Fibroblast of upper back skin (primary cell): ENCODE results near the gene HNF4A.
"Not testable (repeated sequence)": the region's sequence is repeated elsewhere in the genome, so short reads cannot be mapped to it uniquely, and the experiment has no call there.

Experiments used
- DNase-seq: peaks from one replicate; pipeline ENCODE4 v3.0.0-alpha.2; 2013

The HNF4A gene

GRCh38 chr20:44447827-44448419 lies 92.4 kb downstream of the HNF4A start:
- DNase-seq = no peak

- DNase-seq = no peak
Measured at GRCh38 chr20:44448753-44449546, 93.5 kb downstream of the HNF4A start.

GRCh38 chr20:44449864-44450263 lies 94.4 kb downstream of the HNF4A start:
- DNase-seq = no peak

GRCh38 chr20:44450281-44450889 lies 94.9 kb downstream of the HNF4A start:
- DNase-seq = no peak

GRCh38 chr20:44450903-44451450 lies 95.5 kb downstream of the HNF4A start:
- DNase-seq = no peak

GRCh38 chr20:44454306-44454963 lies 98.9 kb downstream of the HNF4A start:
- DNase-seq = no peak

- DNase-seq = no peak
Measured at GRCh38 chr20:44455126-44455525, 99.6 kb downstream of the HNF4A start.

GRCh38 chr20:44456611-44457010 lies 101.1 kb downstream of the HNF4A start:
- DNase-seq = no peak

- DNase-seq = no peak
Measured at GRCh38 chr20:44457016-44457415, 101.5 kb downstream of the HNF4A start.

GRCh38 chr20:44459271-44459670 lies 103.8 kb downstream of the HNF4A start:
- no peak for DNase-seq

- DNase-seq = peak; percentile 24
Measured at GRCh38 chr20:44460795-44461141, 105.3 kb downstream of the HNF4A start.

GRCh38 chr20:44461142-44461802 lies 105.8 kb downstream of the HNF4A start:
- no peak for DNase-seq

GRCh38 chr20:44461803-44462174 lies 106.3 kb downstream of the HNF4A start:
- DNase-seq = no peak

GRCh38 chr20:44463466-44463865 lies 108.0 kb downstream of the HNF4A start:
- no peak for DNase-seq

- DNase-seq = no peak
Measured at GRCh38 chr20:44464514-44464913, 109.0 kb downstream of the HNF4A start.

- DNase-seq = no peak
Measured at GRCh38 chr20:44465001-44465560, 109.6 kb downstream of the HNF4A start.

GRCh38 chr20:44467289-44467883 lies 111.9 kb downstream of the HNF4A start:
- DNase-seq = peak; percentile 32

- DNase-seq = no peak
Measured at GRCh38 chr20:44468044-44468782, 112.7 kb downstream of the HNF4A start.

GRCh38 chr20:44470327-44470726 lies 114.8 kb downstream of the HNF4A start:
- no peak for DNase-seq

- DNase-seq = peak; percentile 68
Measured at GRCh38 chr20:44471481-44471882, 116.0 kb downstream of the HNF4A start.

GRCh38 chr20:44472283-44472682 lies 116.8 kb downstream of the HNF4A start:
- not testable (repeated sequence) for DNase-seq

GRCh38 chr20:44475372-44475693 lies 119.8 kb downstream of the HNF4A start:
- no peak for DNase-seq
